HEK293T (cell line): ENCODE measurements around the gene GJD3.

Experiments used
- ARNT ChIP-seq: fragments of 450-650 bp; IDR thresholded peaks from 2 replicates; pipeline ENCODE4 v1.6.1; 2017; ENCODE audit warnings: mild to moderate bottlenecking
- BHLHE40 ChIP-seq: fragments of 450-650 bp; IDR thresholded peaks from 2 replicates; pipeline ENCODE4 v1.6.1; 2016; ENCODE audit warnings: mild to moderate bottlenecking, moderate library complexity, borderline replicate concordance
- CTBP1 ChIP-seq: fragments of 450-650 bp; IDR thresholded peaks from 2 replicates; pipeline ENCODE4 v1.6.1; 2016; ENCODE audit warnings: borderline replicate concordance
- ELF4 ChIP-seq: fragments of 450-650 bp; IDR thresholded peaks from 2 replicates; pipeline ENCODE4 v1.6.1; 2017; ENCODE audit warnings: antibody characterized with exemption
- FOXA1 ChIP-seq: fragments of 450-650 bp; IDR thresholded peaks from 2 replicates; pipeline ENCODE4 v1.6.1; 2016; ENCODE audit warnings: mild to moderate bottlenecking
- FOXK2 ChIP-seq: fragments of 450-650 bp; IDR thresholded peaks from 2 replicates; pipeline ENCODE4 v1.6.1; 2016; ENCODE audit warnings: mild to moderate bottlenecking
- FOXM1 ChIP-seq: fragments of 450-650 bp; IDR thresholded peaks from 2 replicates; pipeline ENCODE4 v1.6.1; 2017; ENCODE audit warnings: mild to moderate bottlenecking, borderline replicate concordance
- HDGF ChIP-seq: fragments of 450-650 bp; IDR thresholded peaks from 2 replicates; pipeline ENCODE4 v1.6.1; 2017; ENCODE audit warnings: antibody characterized with exemption, borderline replicate concordance
- LEF1 ChIP-seq: fragments of 450-650 bp; IDR thresholded peaks from 2 replicates; pipeline ENCODE4 v1.6.1; 2017; ENCODE audit warnings: mild to moderate bottlenecking, borderline replicate concordance
- NFRKB ChIP-seq: fragments of 450-650 bp; IDR thresholded peaks from 2 replicates; pipeline ENCODE4 v1.6.1; 2016; ENCODE audit warnings: mild to moderate bottlenecking, moderate library complexity
- SUZ12 ChIP-seq: fragments of 450-650 bp; IDR thresholded peaks from 2 replicates; pipeline ENCODE4 v1.6.1; 2016; ENCODE audit warnings: mild to moderate bottlenecking
- TARDBP ChIP-seq: fragments of 450-650 bp; IDR thresholded peaks from 2 replicates; pipeline ENCODE4 v1.6.1; 2016
- ZNF384 ChIP-seq: fragments of 450-650 bp; IDR thresholded peaks from 2 replicates; pipeline ENCODE4 v1.6.1; 2016
- TF ChIP-seq, protein P1 (sequence below): fragments of 450-650 bp; IDR thresholded peaks from 2 replicates; pipeline ENCODE4 v1.6.1; 2016

DNA sequence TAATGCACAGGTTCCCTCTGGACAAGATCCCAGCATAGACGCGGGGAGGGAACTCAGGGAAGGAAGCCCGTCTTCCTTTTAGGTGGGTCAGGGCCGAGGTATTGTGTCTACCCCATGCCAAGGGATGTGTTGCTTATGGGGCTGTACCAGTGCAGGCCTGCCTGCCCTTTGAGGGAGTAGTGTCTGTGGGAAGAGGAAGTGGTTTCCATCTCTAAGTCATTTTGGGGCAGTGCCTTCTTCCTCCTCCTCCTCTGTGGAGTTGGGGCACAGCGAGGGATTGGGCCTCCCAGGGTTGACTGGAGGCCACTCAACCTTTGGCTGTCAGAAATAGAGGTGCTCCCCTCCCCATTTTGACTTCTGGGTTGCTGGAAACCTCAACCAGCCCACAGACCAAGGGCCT is 26.5 kb downstream of the GJD3 start:
- TF ChIP-seq FOXA1 (no peak), LEF1 (no peak), NFRKB (no peak), SUZ12 (no peak), FOXM1 (no peak), BHLHE40 (no peak), ARNT (no peak), TARDBP (no peak), FOXK2 (no peak), HDGF (no peak), CTBP1 (no peak), ZNF384 (no peak), ELF4 (no peak)
- TF ChIP-seq, protein P1, sequence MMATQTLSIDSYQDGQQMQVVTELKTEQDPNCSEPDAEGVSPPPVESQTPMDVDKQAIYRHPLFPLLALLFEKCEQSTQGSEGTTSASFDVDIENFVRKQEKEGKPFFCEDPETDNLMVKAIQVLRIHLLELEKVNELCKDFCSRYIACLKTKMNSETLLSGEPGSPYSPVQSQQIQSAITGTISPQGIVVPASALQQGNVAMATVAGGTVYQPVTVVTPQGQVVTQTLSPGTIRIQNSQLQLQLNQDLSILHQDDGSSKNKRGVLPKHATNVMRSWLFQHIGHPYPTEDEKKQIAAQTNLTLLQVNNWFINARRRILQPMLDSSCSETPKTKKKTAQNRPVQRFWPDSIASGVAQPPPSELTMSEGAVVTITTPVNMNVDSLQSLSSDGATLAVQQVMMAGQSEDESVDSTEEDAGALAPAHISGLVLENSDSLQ = no peak
